H1 (cell line): ENCODE results near the gene DIABLO. TPM values are rescaled to one million over a fixed set of nuclear protein-coding genes. Genes with fewer than 3 reads are reported as not detected.

Experiments
- CTCF ChIA-PET: fragments of 300-600 bp; sonication (Branson Sonifier 250); formaldehyde crosslinking; loops from one replicate; lab custom pipeline; 2021; ENCODE audit not compliant: partially characterized antibody; lab: Charles Lee
- POLR2A ChIA-PET: fragments of 300-600 bp; sonication (Branson Sonifier 250); formaldehyde crosslinking; loops from one replicate; lab custom pipeline; 2021; ENCODE audit warnings: inconsistent platforms; ENCODE audit not compliant: partially characterized antibody; lab: Charles Lee
- DNase-seq, 2 experiments: peaks; one replicate each; pipeline versions ENCODE4 v3.0.0 to v3.0.0-alpha.2; 2010 to 2022; ENCODE audit warnings: low spot score in 2 of 2, low read depth in 1 of 2, mixed read lengths in 1 of 2
- FAIRE-seq: peaks from 2 replicates; lab custom pipeline; 2011; peaks lifted over from hg19 to GRCh38; lab: Jason Lieb, UNC
- H2AFZ ChIP-seq: 2 replicates; pipeline ENCODE4 v1.8.1; 2012; ENCODE audit warnings: low read length, inconsistent platforms
- H2AK5ac ChIP-seq: 2 replicates; pipeline ENCODE4 v1.6.1; 2013; ENCODE audit warnings: low read depth, low read length
- H2BK120ac ChIP-seq: replicated peaks from 2 replicates; pipeline ENCODE3; 2013; ENCODE audit warnings: low read depth, low read length, inconsistent platforms
- H2BK12ac ChIP-seq: 2 replicates; pipeline ENCODE4 v1.6.1; 2013; ENCODE audit warnings: low read depth, low read length
- H2BK15ac ChIP-seq: 2 replicates; pipeline ENCODE4 v1.6.1; 2013; ENCODE audit warnings: low read length
- H2BK20ac ChIP-seq: 2 replicates; pipeline ENCODE4 v1.6.1; 2013; ENCODE audit warnings: low read length
- H2BK5ac ChIP-seq: 2 replicates; pipeline ENCODE4 v1.6.1; 2013; ENCODE audit warnings: low read depth, low read length
- H3K14ac ChIP-seq: 2 replicates; pipeline ENCODE4 v1.6.1; 2013; ENCODE audit warnings: inconsistent platforms; ENCODE audit not compliant: insufficient read length
- H3K18ac ChIP-seq: 2 replicates; pipeline ENCODE4 v1.6.1; 2013; ENCODE audit warnings: low read length; ENCODE audit errors: extremely low read depth
- H3K23ac ChIP-seq: 2 replicates; pipeline ENCODE4 v1.6.1; 2013; ENCODE audit warnings: inconsistent platforms; ENCODE audit not compliant: insufficient read length
- H3K23me2 ChIP-seq: 2 replicates; pipeline ENCODE4 v1.6.1; 2013; ENCODE audit warnings: low read depth, low read length
- H3K27ac ChIP-seq: 2 replicates; pipeline ENCODE4 v1.6.1; 2011; ENCODE audit warnings: low read depth, low read length, inconsistent platforms
- H3K27me3 ChIP-seq, 4 experiments: replicated peaks in 1 of 4; 1 replicate in 1 of 4; 2 replicates in 3 of 4; pipeline versions ENCODE4 v1.6.1 to v1.8.1; 2011 to 2013; ENCODE audit warnings: low read length in 3 of 4, mild to moderate bottlenecking in 3 of 4, inconsistent platforms in 2 of 4, mixed read lengths in 2 of 4, moderate library complexity in 1 of 4; ENCODE audit not compliant: control insufficient read depth in 3 of 4, insufficient read depth in 3 of 4; ENCODE audit errors: extremely low read depth in 1 of 4
- H3K36me3 ChIP-seq, 4 experiments: 2 replicates each; pipeline versions ENCODE4 v1.6.1 to v1.8.1; 2011 to 2013; ENCODE audit warnings: mild to moderate bottlenecking in 4 of 4, low read length in 3 of 4, moderate library complexity in 2 of 4, control low read depth in 1 of 4, inconsistent platforms in 1 of 4; ENCODE audit not compliant: insufficient read depth in 4 of 4, control insufficient read depth in 2 of 4
- H3K4ac ChIP-seq: replicated peaks from 2 replicates; pipeline ENCODE3; 2013; ENCODE audit warnings: low read length, low read depth, mixed read lengths, inconsistent platforms; ENCODE audit not compliant: insufficient read length
- H3K4me1 ChIP-seq, 4 experiments: replicated peaks in 1 of 4; 1 replicate in 1 of 4; 2 replicates in 3 of 4; pipeline versions ENCODE4 v1.6.1 to v1.8.1; 2011 to 2013; ENCODE audit warnings: low read length in 3 of 4, inconsistent platforms in 2 of 4, mixed read lengths in 1 of 4; ENCODE audit not compliant: insufficient read depth in 4 of 4, control insufficient read depth in 3 of 4
- H3K4me2 ChIP-seq, 2 experiments: 2 replicates each; pipeline versions ENCODE4 v1.6.1 to v1.8.1; 2011 to 2013; ENCODE audit warnings: low read depth in 2 of 2, low read length in 2 of 2, control low read depth in 1 of 2, inconsistent platforms in 1 of 2, mild to moderate bottlenecking in 1 of 2; ENCODE audit not compliant: insufficient read depth in 1 of 2
- H3K4me3 ChIP-seq, 4 experiments: fragments of 200-600, 300-600 bp in 1 of 4; sonication (generic), shearing (Covaris generic), sonication (Bioruptor Twin) in 1 of 4; 2 replicates each; pipeline versions ENCODE4 v1.5.1 to v1.8.1; 2011 to 2016; ENCODE audit warnings: low read length in 4 of 4, low read depth in 3 of 4, control low read depth in 2 of 4, inconsistent platforms in 2 of 4, mild to moderate bottlenecking in 2 of 4, mixed read lengths in 1 of 4, moderate library complexity in 1 of 4; ENCODE audit not compliant: insufficient read depth in 2 of 4; ENCODE audit errors: extremely low read depth in 1 of 4
- H3K56ac ChIP-seq: replicated peaks from 2 replicates; pipeline ENCODE3; 2013; ENCODE audit warnings: low read depth, mild to moderate bottlenecking, mixed read lengths, low read length, inconsistent platforms; ENCODE audit not compliant: insufficient read length
- H3K79me1 ChIP-seq: 2 replicates; pipeline ENCODE4 v1.6.1; 2013; ENCODE audit warnings: low read depth, low read length, control low read depth
- H3K79me2 ChIP-seq, 2 experiments: 2 replicates each; pipeline versions ENCODE4 v1.6.1 to v1.8.1; 2012 to 2013; ENCODE audit warnings: low read length in 2 of 2, mild to moderate bottlenecking in 2 of 2, inconsistent platforms in 1 of 2; ENCODE audit not compliant: insufficient read depth in 2 of 2, control insufficient read depth in 1 of 2
- H3K9ac ChIP-seq, 4 experiments: replicated peaks in 1 of 4; 1 replicate in 1 of 4; 2 replicates in 3 of 4; pipeline versions ENCODE4 v1.6.1 to v1.8.1; 2011 to 2013; ENCODE audit warnings: low read depth in 3 of 4, low read length in 3 of 4, control low read depth in 2 of 4, mild to moderate bottlenecking in 2 of 4, moderate library complexity in 2 of 4, inconsistent platforms in 1 of 4; ENCODE audit errors: extremely low read depth in 1 of 4
- H3K9me3 ChIP-seq, 2 experiments: 2 replicates each; pipeline versions ENCODE4 v1.6.1 to v1.8.1; 2012 to 2013; ENCODE audit warnings: mild to moderate bottlenecking in 2 of 2, moderate library complexity in 2 of 2, control low read depth in 1 of 2, inconsistent platforms in 1 of 2, low read depth in 1 of 2, low read length in 1 of 2, mixed read lengths in 1 of 2; ENCODE audit not compliant: insufficient read depth in 2 of 2
- H4K20me1 ChIP-seq, 2 experiments: replicated peaks in 1 of 2; 2 replicates each; pipeline versions ENCODE3 to v1.8.1; 2011 to 2013; ENCODE audit warnings: inconsistent platforms in 2 of 2, low read length in 2 of 2, mild to moderate bottlenecking in 1 of 2; ENCODE audit not compliant: insufficient read depth in 2 of 2, control insufficient read depth in 1 of 2
- H4K5ac ChIP-seq: 2 replicates; pipeline ENCODE4 v1.6.1; 2013; ENCODE audit warnings: low read length, low read depth, mixed read lengths, inconsistent platforms; ENCODE audit not compliant: insufficient read length
- H4K8ac ChIP-seq: 2 replicates; pipeline ENCODE4 v1.8.0; 2013; ENCODE audit warnings: mild to moderate bottlenecking, moderate library complexity, low read length, inconsistent platforms; ENCODE audit not compliant: insufficient read depth; ENCODE audit errors: extremely low read depth
- H4K91ac ChIP-seq: replicated peaks from 2 replicates; pipeline ENCODE3; 2013; ENCODE audit warnings: low read length, mixed read lengths, inconsistent platforms; ENCODE audit not compliant: insufficient read length
- ATF2 ChIP-seq: IDR thresholded peaks from 2 replicates; pipeline ENCODE4 v1.6.1; 2012; ENCODE audit warnings: low read length, inconsistent platforms
- ATF3 ChIP-seq: IDR thresholded peaks from 2 replicates; pipeline ENCODE4 v1.6.1; 2011; ENCODE audit warnings: low read depth, mild to moderate bottlenecking, low read length; ENCODE audit not compliant: insufficient read depth
- CBX8 ChIP-seq: fragments of 300-800, 300-1000 bp; sonication (generic); IDR thresholded peaks from 2 replicates; pipeline ENCODE4 v1.7.1; 2016; ENCODE audit warnings: low read depth, low read length, borderline replicate concordance
- EGR1 ChIP-seq: IDR thresholded peaks from 2 replicates; pipeline ENCODE4 v1.6.1; 2011; ENCODE audit warnings: low read depth, low read length, borderline replicate concordance
- FOSL1 ChIP-seq: IDR thresholded peaks from 2 replicates; pipeline ENCODE4 v1.6.1; 2011; ENCODE audit warnings: mild to moderate bottlenecking, low read depth, low read length, moderate library complexity; ENCODE audit not compliant: insufficient read depth
- HDAC6 ChIP-seq: IDR thresholded peaks from one replicate; pipeline ENCODE4 v1.7.1; 2012; ENCODE audit warnings: low read depth, mild to moderate bottlenecking, inconsistent platforms, low read length, moderate library complexity
- PHF8 ChIP-seq: fragments of 200-600 bp; sonication (generic); conservative IDR thresholded peaks from 2 replicates; pipeline ENCODE4 v1.7.1; 2012; ENCODE audit warnings: low read depth, mild to moderate bottlenecking, inconsistent platforms, low read length, moderate library complexity
- POLR2A ChIP-seq, 2 experiments: IDR thresholded peaks; 1 replicate in 1 of 2; 2 replicates in 1 of 2; pipeline ENCODE4 v1.6.1; 2011; ENCODE audit warnings: low read depth in 2 of 2, low read length in 2 of 2, mild to moderate bottlenecking in 2 of 2; ENCODE audit errors: control extremely low read depth in 1 of 2
- SAP30 ChIP-seq: fragments of 300-600 bp; sonication (generic); IDR thresholded peaks from 2 replicates; pipeline ENCODE4 v1.7.1; 2012; ENCODE audit warnings: low read length, moderate library complexity, mild to moderate bottlenecking, inconsistent platforms; ENCODE audit not compliant: insufficient read depth, insufficient replicate concordance
- SP2 ChIP-seq: IDR thresholded peaks from 2 replicates; pipeline ENCODE4 v1.6.1; 2012; ENCODE audit warnings: mild to moderate bottlenecking, low read length, inconsistent platforms
- TAF7 ChIP-seq: optimal IDR thresholded peaks from 2 replicates; pipeline ENCODE3; 2011; ENCODE audit warnings: low read depth, mild to moderate bottlenecking, inconsistent platforms, low read length, moderate library complexity, borderline replicate concordance
- TCF12 ChIP-seq: IDR thresholded peaks from 2 replicates; pipeline ENCODE4 v1.6.1; 2011; ENCODE audit warnings: low read depth, mild to moderate bottlenecking, low read length
- WGBS, 2 experiments: shearing (Covaris generic) in 1 of 2; methylation state at CpG; one replicate each; pipeline versions ENCODE4 v1.1.6 to v1.1.7; 2013 to 2015; ENCODE audit warnings: low lambda C conversion rate in 2 of 2, mixed read lengths in 2 of 2, inconsistent platforms in 1 of 2, low coverage in 1 of 2, missing lambda C conversion rate in 1 of 2; ENCODE audit not compliant: insufficient replicate concordance in 2 of 2, insufficient coverage in 1 of 2, insufficient read length in 1 of 2; ENCODE audit errors: extremely low coverage in 1 of 2, missing lambda C conversion rate in 1 of 2; 5-methylcytosine and 5-hydroxymethylcytosine counted together
- polyA plus RNA-seq, 7 experiments: library from polyadenylated mRNA; depleted of rRNA in 3 of 7; stranded (reverse) in 5 of 7; unstranded in 2 of 7; fragments of >200 nt in 5 of 7; fragments of 200-250 nt in 2 of 7; gene quantifications; 1 replicate in 5 of 7; 2 replicates in 1 of 7; 4 replicates in 1 of 7; pipeline versions ENCODE4 v1.2.1 to v1.2.3, GENCODE V29; 2011 to 2013; ENCODE audit warnings: missing spikeins in 2 of 7, mixed read lengths in 2 of 7
- total RNA-seq: library from RNA; stranded (reverse); fragmentation: NEBNext Ultra II Directional; extraction: Animal tissue kit (Norgen Biotek cat#: 25700); gene quantifications from 2 replicates; pipeline ENCODE4 v1.2.1, GENCODE V29; 2021

The DIABLO gene
- total and polyA plus RNA-seq, 2 of the 8 experiments (the other 6 are each of a cell fraction or from before 2014, with no cell fraction given), result 65.2 to 68.3 TPM

GRCh38 chr12:122183588-122183940 lies 42.3 kb downstream of the DIABLO start:
- Histone ChIP-seq H2BK20ac (no peak overlapping the region), H2BK15ac (no peak overlapping the region), H3K14ac (no peak overlapping the region), H3K79me2 (no peaks in the 10 kb centered on the region), H3K4me1 (peaks cover 0 to 4% (median 2%) of the 10 kb centered on the region in 4 experiments; a peak in 3 of 7 replicates), H3K56ac (no peak overlapping the region), H2AFZ (no peak overlapping the region), H3K23me2 (peaks cover 4% of the 10 kb centered on the region; the same call in 1 of the 2 replicates), H3K4me2 (peak overlapping the region; percentile 48 to 72), H4K91ac (no peak overlapping the region), H3K27ac (no peak overlapping the region), H2BK12ac (no peak overlapping the region), H3K27me3 (peaks cover 0 to 6% (median 2%) of the 10 kb centered on the region in 4 experiments; a peak in 5 of 7 replicates), H2BK120ac (no peak overlapping the region), H3K18ac (no peak overlapping the region; the same call in 1 of the 2 replicates), H2AK5ac (no peak overlapping the region), H3K79me1 (no peaks in the 10 kb centered on the region), H4K8ac (no peak overlapping the region; the same call in 1 of the 2 replicates), H3K9me3 (no peaks in the 10 kb centered on the region), H3K36me3 (no peaks in the 10 kb centered on the region), H4K5ac (no peak overlapping the region), H4K20me1 (no peaks in the 10 kb centered on the region), H3K4ac (no peak overlapping the region), H3K23ac (no peak overlapping the region), H3K9ac (no peak overlapping the region), H2BK5ac (no peak overlapping the region), H3K4me3 (peak overlapping the region; percentile 28 to 67 (median 40))
- WGBS, 2 experiments, result 76% methylated on average over 10 of the region's 10 CpGs; no CpG with 5 or more reads in 1 of the 2 experiments
- no peak for FAIRE-seq
- ChIA-PET POLR2A (interaction anchor here (1.1 kb wide), 1 partner anchor 110 kb away, joined by 3 read pairs; no protein-coding TSS in a partner anchor), CTCF (interaction anchor here (1.0 to 2.2 kb wide), 5 partner anchors 8 to 177 kb away, joined by 3 to 10 read pairs (median 5); no protein-coding TSS in a partner anchor)
- no peak for DNase-seq
- no peak for TF ChIP-seq TCF12
- no peak for TF ChIP-seq SAP30
- TF ChIP-seq FOSL1, result no peak
- no peak for TF ChIP-seq HDAC6
- TF ChIP-seq ATF3, result no peak
- no peak for TF ChIP-seq ATF2
- TF ChIP-seq PHF8, result no peak
- TF ChIP-seq TAF7, result no peak
- no peak for TF ChIP-seq CBX8
- TF ChIP-seq POLR2A (IDR thresholded peaks at IDR 0.05; ENCODE audit: control extremely low read depth in 1 of 2, low read depth in 2 of 2, low read length in 2 of 2), result no peak
- no peak for TF ChIP-seq SP2
- TF ChIP-seq EGR1, result no peak
